ENCODE measurements around the gene FBXL15. TPM values are rescaled to one million over a fixed set of nuclear protein-coding genes. Genes with fewer than 3 reads are reported as not detected.
A peak's percentile ranks its signal among the peaks of the same experiment; 100 is the strongest.

FBXL15 gene
- total and polyA plus RNA-seq, 2 of the 13 experiments (the other 11 are each of a cell fraction or from before 2014, with no cell fraction given), result 4.3 to 8.3 TPM

GRCh38 chr10:102432162-102432950 is 11.7 kb downstream of the FBXL15 start, which contains the start of gene CUEDC2 (continued):
- TF ChIP-seq ZXDC (CRISPR knock-in tag; IDR thresholded peaks at IDR 0.05) (no peak), ZNF317 (CRISPR knock-in tag; IDR thresholded peaks at IDR 0.05) (peak; percentile 39; the same call in 1 of the 2 replicates), ZNF839 (CRISPR knock-in tag; IDR thresholded peaks at IDR 0.05; ENCODE audit: borderline replicate concordance) (no peak), CEBPG (CRISPR knock-in tag; IDR thresholded peaks at IDR 0.05) (peak; percentile 5; the same call in 1 of the 2 replicates), ZNF451 (CRISPR knock-in tag; IDR thresholded peaks at IDR 0.05) (0 out of 2 replicates have a peak, but pooled peaks have one; percentile 30), ZNF33A (CRISPR knock-in tag; IDR thresholded peaks at IDR 0.05; ENCODE audit: borderline replicate concordance) (no peak), ZFAT (CRISPR knock-in tag; conservative IDR thresholded peaks at IDR 0.05) (no peak), TBX2 (CRISPR knock-in tag; IDR thresholded peaks at IDR 0.05; ENCODE audit: borderline replicate concordance) (peak; percentile 83), TMF1 (CRISPR knock-in tag; IDR thresholded peaks at IDR 0.05; ENCODE audit: low read depth) (no peak), KLF15 (CRISPR knock-in tag; IDR thresholded peaks at IDR 0.05; ENCODE audit: borderline replicate concordance) (no peak), TRAFD1 (CRISPR knock-in tag; IDR thresholded peaks at IDR 0.05; ENCODE audit: borderline replicate concordance) (no peak), PBX2 (CRISPR knock-in tag; IDR thresholded peaks at IDR 0.05) (no peak), JARID2 (CRISPR knock-in tag; IDR thresholded peaks at IDR 0.05; ENCODE audit: insufficient replicate concordance) (no peak), ZUFSP (CRISPR knock-in tag; IDR thresholded peaks at IDR 0.05; ENCODE audit: borderline replicate concordance) (no peak), MAFG (CRISPR knock-in tag; IDR thresholded peaks at IDR 0.05) (no peak), ZBTB8A (CRISPR knock-in tag; IDR thresholded peaks at IDR 0.05; ENCODE audit: borderline replicate concordance, low read depth) (0 out of 2 replicates have a peak, but pooled peaks have one; percentile 40), SP4 (CRISPR knock-in tag; IDR thresholded peaks at IDR 0.05) (peak; percentile 90), NPAS2 (CRISPR knock-in tag; IDR thresholded peaks at IDR 0.05; ENCODE audit: borderline replicate concordance) (no peak), HNRNPLL (IDR thresholded peaks at IDR 0.05; ENCODE audit: low read depth, low read length, poor library complexity, severe bottlenecking) (peak; percentile 73), TAF1 (CRISPR knock-in tag; IDR thresholded peaks at IDR 0.05) (peak; percentile 83; the same call in 1 of the 2 replicates), NFKB2 (CRISPR knock-in tag; IDR thresholded peaks at IDR 0.05; ENCODE audit: borderline replicate concordance) (no peak), ZNF547 (CRISPR knock-in tag; IDR thresholded peaks at IDR 0.05) (peak; percentile 85)

Data from HepG2 (cell line).